ENCODE data around the gene TMEM240. TPM values are rescaled to one million over a fixed set of nuclear protein-coding genes. Genes with fewer than 3 reads are reported as not detected.

TMEM240 gene
- total and polyA plus RNA-seq, 2 experiments from 2014 or later = 1.8 to 5.1 TPM

DNA sequence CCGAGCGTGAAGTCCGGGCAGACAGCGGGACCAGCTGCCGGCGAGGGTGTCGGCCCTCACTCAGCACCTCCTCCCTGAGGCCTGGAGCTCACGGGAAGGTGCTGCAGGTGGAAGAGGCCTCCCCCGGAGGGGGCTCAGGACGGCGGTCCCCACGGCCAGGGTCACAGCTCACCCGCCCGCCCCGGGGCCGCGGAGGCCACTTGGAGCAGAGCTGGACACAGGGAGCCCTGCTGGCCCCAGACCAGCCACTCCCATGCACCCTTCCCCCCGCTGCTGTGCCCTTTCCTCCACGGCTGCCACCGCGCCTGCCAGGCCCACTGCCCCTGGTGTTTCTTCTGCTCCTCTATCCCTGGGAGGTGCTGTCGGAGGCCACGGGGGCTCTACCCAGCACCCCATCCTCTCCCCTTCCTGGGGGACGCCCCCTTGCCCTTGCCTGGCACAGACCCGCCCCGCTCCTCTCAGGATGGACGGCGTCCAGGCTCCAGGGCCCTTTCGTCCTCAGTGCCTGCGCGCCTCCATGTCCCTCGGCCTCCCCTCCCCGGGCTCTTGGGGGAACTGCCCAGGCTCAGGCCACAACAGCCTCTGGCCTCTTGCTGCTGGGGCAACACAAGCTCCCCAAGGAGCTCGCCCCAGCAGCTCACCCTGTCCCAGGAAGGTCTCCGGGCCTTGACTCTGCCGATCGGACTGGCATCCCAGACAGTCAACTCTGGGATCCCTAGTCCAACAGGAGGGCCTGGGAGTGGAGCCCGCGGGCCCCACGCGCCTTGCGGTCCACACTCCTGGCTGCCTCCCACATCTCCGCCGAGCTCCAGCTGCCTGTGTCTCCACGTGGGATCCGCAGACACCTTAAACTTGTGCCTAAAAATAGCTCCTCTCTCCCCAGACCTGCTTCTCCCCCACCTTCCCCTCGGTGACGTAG lies 4.1 kb downstream of the TMEM240 start:
- no peaks in the 10 kb centered on the region for H3K79me2 ChIP-seq (replicated peaks; ENCODE audit: insufficient read depth)
- no peaks in the 10 kb centered on the region for H3K9me2 ChIP-seq (ENCODE audit: insufficient read depth)
- Mint-ChIP-seq H3K27me3 (ENCODE audit: insufficient read depth, low read depth, poor library complexity) (peaks cover 12% of the 10 kb centered on the region), H3K4me1 (peaks cover 5% of the 10 kb centered on the region), H3K4me3 (no peak overlapping the region), H3K27ac (0 out of 2 replicates have a peak overlapping the region, but pooled peaks have one; percentile 59), H3K9me3 (0 out of 3 replicates have a peak, but pooled peaks cover 4% of the 10 kb centered on the region), H3K36me3 (ENCODE audit: low read depth) (peaks cover 12% of the 10 kb centered on the region)
- no peak for DNase-seq (ENCODE audit: low spot score)
- no peaks in the 10 kb centered on the region for H3K27me3 ChIP-seq (ENCODE audit: insufficient read depth)
- no peak overlapping the region for H3K4me2 ChIP-seq
- H3K4me1 ChIP-seq (ENCODE audit: insufficient read depth) = no peaks in the 10 kb centered on the region; the same call in 1 of the 2 replicates
- no peak overlapping the region for H3K27ac ChIP-seq (ENCODE audit: low read depth)
- no peaks in the 10 kb centered on the region for H3K36me3 ChIP-seq (ENCODE audit: insufficient read depth)
- no peak overlapping the region for H3K4me3 ChIP-seq
- H4K20me1 ChIP-seq (replicated peaks; ENCODE audit: insufficient read depth) = no peaks in the 10 kb centered on the region; the same call in 1 of the 2 replicates
- H2AFZ ChIP-seq = no peak overlapping the region
- TF ChIP-seq STAT1 (IDR thresholded peaks at IDR 0.05; ENCODE audit: unreplicated experiment) (no peak), JUNB (IDR thresholded peaks at IDR 0.05; ENCODE audit: unreplicated experiment) (no peak), NANOG (IDR thresholded peaks at IDR 0.05; ENCODE audit: borderline replicate concordance) (no peak), EZH2phosphoT487 (IDR thresholded peaks at IDR 0.05; ENCODE audit: unreplicated experiment) (no peak), CTCF (conservative IDR thresholded peaks at IDR 0.05; ENCODE audit: low read depth in 2 of 2) (no peak), ZNF331 (CRISPR knock-in tag; IDR thresholded peaks at IDR 0.05; ENCODE audit: low read depth) (no peak), ZNF462 (CRISPR knock-in tag; IDR thresholded peaks at IDR 0.05) (no peak), ZNF114 (CRISPR knock-in tag; IDR thresholded peaks at IDR 0.05) (no peak), CREB1 (CRISPR knock-in tag; IDR thresholded peaks at IDR 0.05; ENCODE audit: low read depth) (no peak)
- TF ChIP-seq, protein P1, sequence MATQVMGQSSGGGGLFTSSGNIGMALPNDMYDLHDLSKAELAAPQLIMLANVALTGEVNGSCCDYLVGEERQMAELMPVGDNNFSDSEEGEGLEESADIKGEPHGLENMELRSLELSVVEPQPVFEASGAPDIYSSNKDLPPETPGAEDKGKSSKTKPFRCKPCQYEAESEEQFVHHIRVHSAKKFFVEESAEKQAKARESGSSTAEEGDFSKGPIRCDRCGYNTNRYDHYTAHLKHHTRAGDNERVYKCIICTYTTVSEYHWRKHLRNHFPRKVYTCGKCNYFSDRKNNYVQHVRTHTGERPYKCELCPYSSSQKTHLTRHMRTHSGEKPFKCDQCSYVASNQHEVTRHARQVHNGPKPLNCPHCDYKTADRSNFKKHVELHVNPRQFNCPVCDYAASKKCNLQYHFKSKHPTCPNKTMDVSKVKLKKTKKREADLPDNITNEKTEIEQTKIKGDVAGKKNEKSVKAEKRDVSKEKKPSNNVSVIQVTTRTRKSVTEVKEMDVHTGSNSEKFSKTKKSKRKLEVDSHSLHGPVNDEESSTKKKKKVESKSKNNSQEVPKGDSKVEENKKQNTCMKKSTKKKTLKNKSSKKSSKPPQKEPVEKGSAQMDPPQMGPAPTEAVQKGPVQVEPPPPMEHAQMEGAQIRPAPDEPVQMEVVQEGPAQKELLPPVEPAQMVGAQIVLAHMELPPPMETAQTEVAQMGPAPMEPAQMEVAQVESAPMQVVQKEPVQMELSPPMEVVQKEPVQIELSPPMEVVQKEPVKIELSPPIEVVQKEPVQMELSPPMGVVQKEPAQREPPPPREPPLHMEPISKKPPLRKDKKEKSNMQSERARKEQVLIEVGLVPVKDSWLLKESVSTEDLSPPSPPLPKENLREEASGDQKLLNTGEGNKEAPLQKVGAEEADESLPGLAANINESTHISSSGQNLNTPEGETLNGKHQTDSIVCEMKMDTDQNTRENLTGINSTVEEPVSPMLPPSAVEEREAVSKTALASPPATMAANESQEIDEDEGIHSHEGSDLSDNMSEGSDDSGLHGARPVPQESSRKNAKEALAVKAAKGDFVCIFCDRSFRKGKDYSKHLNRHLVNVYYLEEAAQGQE (IDR thresholded peaks at IDR 0.05; ENCODE audit: unreplicated experiment) = no peak
- TF ChIP-seq, protein P2, sequence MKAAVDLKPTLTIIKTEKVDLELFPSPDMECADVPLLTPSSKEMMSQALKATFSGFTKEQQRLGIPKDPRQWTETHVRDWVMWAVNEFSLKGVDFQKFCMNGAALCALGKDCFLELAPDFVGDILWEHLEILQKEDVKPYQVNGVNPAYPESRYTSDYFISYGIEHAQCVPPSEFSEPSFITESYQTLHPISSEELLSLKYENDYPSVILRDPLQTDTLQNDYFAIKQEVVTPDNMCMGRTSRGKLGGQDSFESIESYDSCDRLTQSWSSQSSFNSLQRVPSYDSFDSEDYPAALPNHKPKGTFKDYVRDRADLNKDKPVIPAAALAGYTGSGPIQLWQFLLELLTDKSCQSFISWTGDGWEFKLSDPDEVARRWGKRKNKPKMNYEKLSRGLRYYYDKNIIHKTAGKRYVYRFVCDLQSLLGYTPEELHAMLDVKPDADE (IDR thresholded peaks at IDR 0.05) = no peak
- ATAC-seq = no peak
- peaks cover 16% of the 10 kb centered on the region for H3F3A ChIP-seq (replicated peaks; ENCODE audit: low read depth)
